GM12878 (cell line): ENCODE measurements around the gene PROX1.

Source experiments
- CTCF ChIP-seq, 3 experiments: IDR thresholded peaks in 2 of 3; conservative IDR thresholded peaks in 1 of 3; 2 replicates each; pipeline ENCODE4 v1.5.1; 2011; ENCODE audit warnings: low read depth in 3 of 3, low read length in 3 of 3, mild to moderate bottlenecking in 3 of 3, control low read depth in 2 of 3, moderate library complexity in 2 of 3, inconsistent platforms in 1 of 3, mixed read lengths in 1 of 3; ENCODE audit not compliant: control insufficient read depth in 2 of 3, insufficient read depth in 1 of 3; ENCODE audit errors: extremely low read depth in 1 of 3
- POLR2AphosphoS5 ChIP-seq: IDR thresholded peaks from 2 replicates; pipeline ENCODE4 v1.6.1; 2011; ENCODE audit warnings: mild to moderate bottlenecking, low read length, inconsistent platforms
- SREBF1 ChIP-seq: IDR thresholded peaks from 2 replicates; pipeline ENCODE4 v1.6.1; 2012; ENCODE audit warnings: mild to moderate bottlenecking, low read length
- TCF12 ChIP-seq: IDR thresholded peaks from 2 replicates; pipeline ENCODE4 v1.6.1; 2011; ENCODE audit warnings: low read depth, mild to moderate bottlenecking, low read length
- YY1 ChIP-seq: IDR thresholded peaks from 2 replicates; pipeline ENCODE4 v1.6.1; 2011; ENCODE audit warnings: low read depth, mild to moderate bottlenecking, low read length

GRCh38 chr1:214071469-214071868 lies 83.7 kb downstream of the PROX1 start:
- no peak for TF ChIP-seq CTCF (IDR thresholded peaks at IDR 0.05 in 2 of 3, conservative IDR thresholded peaks at IDR 0.05 in 1 of 3; ENCODE audit: control insufficient read depth in 2 of 3, extremely low read depth in 1 of 3, insufficient read depth in 1 of 3, low read depth in 3 of 3, low read length in 3 of 3)
- TF ChIP-seq POLR2AphosphoS5, result no peak
- no peak for TF ChIP-seq SREBF1
- TF ChIP-seq TCF12, result no peak
- TF ChIP-seq YY1, result no peak
